HG03571 (cell line): Measurements from ENCODE around the gene GREB1.

Experiments used
- ATAC-seq: cut with Tn5 transposase; IDR thresholded peaks from one replicate; pipeline ENCODE4 v1.9.1; 2021; ENCODE audit not compliant: unreplicated experiment

Gene GREB1

DNA sequence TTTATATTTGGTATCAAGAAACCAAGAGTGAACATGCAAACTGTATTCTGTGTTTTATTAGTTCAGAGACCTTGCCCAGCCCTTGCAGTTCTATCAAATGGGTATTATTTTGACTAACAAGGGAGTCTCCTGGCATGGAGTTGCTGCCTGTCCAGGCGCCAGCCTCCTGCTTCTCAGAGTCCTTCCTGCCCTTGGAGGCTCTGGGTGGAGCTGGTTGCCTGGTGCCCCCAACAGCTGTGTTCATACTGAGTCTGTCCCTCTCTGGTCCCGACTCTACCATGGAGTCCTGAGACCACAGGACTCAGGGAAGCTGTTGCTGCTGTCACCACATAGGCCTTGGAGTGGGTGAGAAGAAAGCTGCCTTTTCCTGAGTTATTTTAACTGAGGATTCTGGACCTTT, 26.3 kb upstream of the GREB1 start:
- ATAC-seq = no peak

DNA sequence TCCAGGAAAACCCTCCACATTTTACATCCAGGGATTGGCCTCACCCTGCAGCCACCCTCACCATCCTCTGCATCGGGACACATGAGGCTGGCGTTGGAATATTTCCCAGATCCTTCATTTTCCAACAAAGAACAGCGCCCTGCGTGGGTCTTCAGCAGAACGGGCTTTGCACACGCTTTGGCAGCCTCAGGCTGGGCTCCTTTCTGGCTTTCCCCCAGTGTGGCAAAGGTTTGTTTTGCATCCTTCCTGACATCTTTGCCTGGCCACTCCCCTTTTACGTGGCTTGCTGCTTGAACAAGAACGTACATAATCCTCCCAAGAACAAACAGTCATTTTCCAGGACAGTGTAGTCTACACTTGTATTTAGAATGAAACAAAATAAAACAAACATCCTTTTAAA, 25.6 kb upstream of the GREB1 start:
- ATAC-seq = no peak

DNA sequence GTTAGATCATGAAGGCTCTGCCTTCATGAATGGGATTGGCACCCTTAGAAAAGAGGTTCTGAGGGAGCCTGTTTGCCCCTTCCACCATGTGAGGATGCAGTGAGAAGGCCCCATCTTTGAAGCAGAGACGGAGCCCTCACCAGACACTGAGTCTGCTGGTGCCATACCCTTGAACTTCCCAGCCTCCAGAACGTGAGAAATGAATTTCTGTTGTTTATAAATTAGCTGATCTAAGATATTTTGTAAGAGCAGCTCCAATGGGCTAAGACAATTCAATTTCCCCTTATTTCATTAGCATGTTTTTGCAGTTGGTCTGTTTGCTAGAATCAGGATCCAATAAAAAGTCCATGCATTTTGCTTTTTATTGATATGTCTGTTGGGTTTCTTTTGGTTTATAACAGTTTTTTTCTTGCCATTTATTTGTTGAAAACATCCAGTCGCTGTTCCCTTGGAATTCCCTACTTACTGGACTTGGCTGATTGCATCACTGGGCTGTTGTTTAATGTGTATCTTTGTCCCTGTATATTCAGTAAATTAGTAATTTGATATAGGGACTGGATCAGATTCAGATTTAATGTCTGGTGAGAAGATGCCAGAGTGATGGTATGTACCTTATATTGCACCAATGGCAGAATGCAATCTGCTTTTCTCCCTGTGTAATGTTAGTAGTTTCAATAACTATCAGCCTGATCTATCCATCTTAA, 24.0 kb upstream of the GREB1 start:
- ATAC-seq = no peak

DNA sequence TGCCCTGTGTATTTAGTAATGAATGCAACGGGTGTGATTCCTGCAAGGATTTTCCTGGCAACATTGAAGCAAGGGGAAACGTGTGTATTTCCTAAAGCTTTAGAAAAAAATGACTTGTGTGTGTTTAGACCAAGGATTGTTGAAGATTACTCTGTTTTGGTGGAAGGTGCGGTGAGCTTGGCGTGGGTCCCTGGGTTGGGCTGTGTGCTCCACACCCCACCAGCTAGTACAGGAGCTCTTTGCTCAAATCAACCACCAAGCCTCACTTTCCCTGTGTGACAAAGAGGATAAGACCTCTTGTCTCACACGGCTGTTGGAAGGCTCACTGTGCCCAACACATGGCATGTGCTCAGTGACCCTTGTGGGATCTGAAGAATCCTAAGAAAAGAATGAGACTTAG, 21.4 kb upstream of the GREB1 start:
- no peak for ATAC-seq

DNA sequence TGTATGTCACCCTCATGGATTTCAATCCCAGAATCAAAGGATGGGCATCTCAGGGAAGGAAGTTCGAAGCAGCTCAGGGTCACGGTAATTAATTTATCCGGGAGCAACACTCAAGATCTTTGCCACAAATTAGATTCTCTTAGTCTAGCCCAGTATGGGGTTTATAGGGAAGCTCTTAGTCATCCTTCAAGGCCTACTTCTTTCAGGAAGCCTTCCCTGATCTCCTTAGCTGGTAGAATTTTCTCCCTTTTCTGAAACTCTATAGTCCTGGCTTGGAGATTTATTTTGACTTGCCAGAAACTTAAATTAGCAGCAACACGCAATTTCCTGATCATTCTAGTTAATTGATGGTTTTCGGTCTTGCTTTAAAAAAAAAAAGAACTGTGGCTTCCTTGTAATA, 20.5 kb upstream of the GREB1 start:
- ATAC-seq = no peak

DNA sequence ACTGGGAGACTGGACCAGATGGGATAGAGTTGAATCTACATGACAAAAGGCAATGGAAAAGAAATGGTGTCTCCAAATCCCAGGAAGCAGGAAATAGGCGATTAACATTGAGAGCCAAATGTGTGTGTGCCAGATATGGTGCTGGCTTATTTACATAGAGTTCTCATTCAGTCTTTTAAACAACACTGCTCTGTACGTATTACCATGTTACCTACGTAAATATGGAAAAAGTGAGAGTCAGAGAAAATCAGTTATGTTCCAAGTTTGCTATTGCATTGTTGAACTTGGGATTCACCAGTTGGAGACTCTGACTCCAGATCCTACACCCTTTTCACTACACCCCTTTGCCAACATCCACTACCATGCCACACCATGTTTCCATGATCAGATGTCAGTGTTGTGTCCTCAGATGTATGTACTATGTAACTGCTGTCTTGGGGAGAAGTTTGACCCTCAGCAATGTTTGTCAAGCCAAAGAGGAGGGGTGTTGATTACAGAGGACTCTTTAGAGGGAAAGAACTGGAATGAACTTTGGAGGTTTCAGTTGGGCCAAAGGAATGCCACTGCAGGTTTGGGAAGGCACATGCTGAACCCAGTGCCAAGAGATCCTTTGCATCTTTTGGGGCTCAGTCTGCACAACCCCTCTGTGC, 19.6 kb upstream of the GREB1 start:
- ATAC-seq = no peak

DNA sequence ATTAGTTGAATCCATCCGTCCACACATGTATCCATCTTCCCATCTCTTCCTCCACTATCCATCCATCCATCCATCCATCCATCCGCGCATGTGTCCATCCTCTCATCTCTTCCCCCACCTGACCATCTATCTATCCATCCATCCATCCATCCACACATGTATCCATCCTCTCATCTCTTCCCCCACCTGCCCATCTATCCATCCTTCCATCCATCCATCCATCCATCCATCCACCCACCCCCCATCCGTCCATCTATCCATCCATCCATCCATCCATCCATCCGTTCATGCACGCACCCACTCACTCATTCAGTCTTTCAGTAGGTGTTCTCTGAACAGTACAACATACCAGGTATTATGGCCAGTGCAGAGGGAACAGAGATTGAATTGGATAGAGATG, 18.9 kb upstream of the GREB1 start:
- ATAC-seq = no peak

DNA sequence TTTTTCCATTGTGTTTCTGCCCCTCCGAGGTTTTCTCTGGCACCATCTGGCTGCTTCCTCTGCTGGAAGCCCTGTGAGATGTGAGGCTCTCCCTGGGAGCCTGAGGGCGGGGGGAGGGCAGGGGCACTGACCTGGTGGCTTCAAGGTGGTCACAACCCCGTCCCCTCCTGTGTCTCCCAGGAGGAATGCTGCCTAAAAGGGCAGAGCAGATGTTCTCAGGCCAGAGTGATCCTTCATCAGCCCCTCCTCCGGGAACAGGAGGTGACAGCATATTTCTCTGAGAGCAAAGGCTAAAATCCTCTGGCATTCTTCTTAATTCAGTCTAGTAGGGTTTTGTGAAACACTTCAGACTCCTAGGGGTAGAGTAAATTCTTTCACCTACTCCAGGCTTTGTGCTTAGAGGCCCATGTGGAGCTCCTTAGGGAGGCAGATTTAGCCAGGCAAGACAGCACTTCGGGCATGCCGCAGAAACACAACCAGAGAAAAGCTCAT, 18.3 kb upstream of the GREB1 start:
- no peak for ATAC-seq

DNA sequence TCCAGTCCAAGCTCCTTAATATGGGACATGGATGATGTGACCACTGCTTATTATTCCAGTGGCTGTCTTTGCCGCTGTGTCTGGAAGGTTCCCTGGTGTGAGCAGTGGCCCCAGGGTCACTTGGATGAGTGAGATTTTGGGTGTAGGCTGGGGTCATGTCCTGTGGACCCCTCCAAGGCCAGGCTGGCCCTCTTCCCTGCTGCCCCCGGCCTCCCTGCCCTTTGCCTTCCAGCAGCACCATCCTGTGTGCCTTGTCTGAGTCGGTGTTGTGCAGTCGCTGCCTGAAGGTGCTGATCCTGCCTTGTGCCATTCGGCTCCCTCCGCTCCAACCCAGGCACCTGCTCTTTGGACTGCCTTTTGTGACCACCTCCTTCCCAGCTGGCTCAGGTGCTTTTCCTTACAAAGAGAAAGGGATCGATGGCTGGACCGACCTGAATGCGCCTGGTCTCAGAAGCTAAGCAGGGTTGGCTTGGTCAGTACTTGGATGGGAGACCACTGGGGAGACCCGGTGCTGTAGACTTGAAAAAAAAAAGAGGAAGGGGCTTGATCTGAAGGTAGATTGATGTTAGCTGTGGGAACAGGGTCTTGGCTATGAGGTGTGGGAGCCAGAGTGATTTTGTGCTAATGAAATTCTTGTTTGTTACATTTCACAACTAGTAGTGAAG, 16.7 kb upstream of the GREB1 start:
- no peak for ATAC-seq

DNA sequence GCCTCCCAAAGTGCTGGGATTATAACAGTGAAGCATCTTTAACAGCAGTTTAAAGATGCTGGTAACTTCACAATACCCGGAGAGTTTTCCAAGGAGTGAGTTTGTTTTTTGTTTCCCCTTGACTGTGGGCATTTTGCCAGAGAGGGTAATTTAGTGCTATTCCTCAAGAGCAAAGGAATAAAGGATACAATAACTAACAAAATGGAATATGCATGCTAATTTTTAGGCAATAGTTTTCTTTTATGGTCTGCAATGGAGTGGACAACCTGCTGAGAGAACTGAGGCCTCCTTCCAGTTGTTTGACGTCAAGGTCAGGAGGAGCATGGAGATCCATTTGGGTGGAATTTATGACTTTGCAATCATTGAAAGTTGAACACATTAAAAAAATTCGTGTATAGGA, 15.9 kb upstream of the GREB1 start:
- no peak for ATAC-seq

DNA sequence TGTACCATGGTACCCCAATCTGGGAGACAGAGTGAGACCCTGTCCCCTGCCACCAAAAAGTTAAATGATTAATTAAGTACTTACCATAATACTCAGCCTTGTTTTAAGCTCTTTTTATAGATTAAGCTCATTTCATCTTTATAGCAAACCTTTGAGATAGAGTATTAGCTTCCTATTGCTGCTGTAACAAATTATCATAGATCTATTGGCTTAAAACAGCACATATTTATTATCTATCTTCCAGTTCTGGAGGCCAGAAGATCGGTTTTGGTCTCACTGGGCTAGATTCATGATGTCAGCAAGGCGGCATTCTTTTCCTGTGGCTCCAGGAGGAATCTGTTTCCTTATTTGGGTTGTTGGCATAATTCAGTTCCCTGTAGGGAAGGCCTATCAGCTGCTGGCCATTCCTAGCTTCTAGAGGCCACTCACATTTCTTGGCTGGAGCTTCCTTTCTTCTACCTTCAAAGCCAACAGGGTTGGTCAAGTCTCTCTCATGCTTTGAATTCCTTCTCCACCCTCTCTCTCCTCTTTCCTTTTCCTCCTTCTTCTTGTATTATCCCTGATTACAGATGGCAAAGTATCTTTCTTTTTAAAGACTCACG, 13.7 kb upstream of the GREB1 start:
- no peak for ATAC-seq

DNA sequence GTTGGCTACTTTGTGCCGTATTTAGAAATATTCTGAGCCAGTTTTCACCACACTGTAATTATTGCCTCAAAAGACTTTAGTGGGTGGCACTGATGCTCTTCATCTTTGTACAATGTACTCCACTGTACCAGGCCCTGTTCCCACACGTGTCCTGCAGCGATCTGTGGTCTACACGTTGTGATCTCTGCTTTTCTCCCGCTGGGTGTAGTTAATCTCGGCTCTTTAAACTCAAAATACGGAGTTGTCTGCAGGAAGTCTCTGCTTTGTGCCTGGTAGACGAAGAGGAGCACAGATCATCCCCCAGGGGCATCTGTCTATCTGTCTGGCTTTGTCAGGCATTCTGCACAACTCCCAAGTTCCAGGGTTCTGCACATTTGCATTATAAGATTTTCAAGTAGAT, 12.1 kb upstream of the GREB1 start:
- no peak for ATAC-seq

DNA sequence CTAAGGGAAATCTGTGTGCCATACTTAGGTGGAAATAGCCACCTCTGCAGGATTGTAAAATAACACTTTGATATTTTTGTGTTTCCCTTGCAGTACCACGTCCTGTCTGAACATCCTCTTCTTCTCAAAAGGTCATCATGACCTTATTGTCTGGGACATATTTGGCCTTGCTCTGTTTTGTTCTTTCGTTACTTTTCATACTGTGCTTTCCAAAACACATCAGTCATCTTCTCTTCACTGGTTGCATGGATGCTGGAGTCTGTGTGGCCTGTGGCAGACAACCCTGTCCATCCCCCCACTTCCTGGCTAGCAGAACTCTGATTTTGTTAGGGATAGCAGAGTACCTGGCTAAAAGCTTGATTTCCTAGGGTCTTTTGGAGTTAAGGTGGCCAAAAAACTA, 9.4 kb upstream of the GREB1 start:
- ATAC-seq = no peak

DNA sequence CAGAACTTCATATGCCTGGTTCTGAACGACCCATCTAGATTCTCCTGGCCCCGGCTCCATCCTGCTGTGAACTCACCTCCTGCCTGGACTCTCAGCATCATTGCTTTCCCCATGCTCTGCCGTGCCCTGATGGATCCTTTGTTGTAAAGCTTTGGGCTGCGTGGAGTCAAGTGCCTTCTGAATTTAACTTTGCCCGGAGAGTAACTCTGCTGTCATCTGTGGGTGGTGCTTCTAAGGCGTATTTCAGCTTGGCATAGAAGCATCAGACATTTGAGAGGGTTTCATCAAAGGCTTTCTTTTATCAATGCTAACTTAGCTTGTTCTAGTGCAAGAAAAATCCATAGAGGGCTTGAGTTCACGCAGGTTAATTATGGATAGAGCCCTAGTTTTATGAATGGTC, 8.1 kb upstream of the GREB1 start:
- no peak for ATAC-seq

DNA sequence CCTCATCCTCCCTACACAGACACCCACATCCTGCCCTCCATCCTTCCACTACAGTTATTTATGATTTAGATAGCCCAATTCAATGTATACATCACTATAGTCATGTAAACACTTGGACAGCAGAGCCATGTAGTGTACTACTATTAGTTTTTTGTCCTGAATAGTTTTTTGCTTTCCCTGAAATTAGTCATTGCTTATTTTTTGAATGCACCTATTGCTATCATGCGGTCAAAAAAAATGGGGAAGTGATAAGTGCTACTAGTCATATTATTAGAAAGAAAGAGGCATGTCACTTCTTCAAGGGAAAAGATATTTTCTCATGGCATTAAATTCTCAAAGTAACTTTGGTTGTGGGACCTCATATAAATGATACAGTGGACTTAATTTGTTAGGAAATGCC, 6.8 kb upstream of the GREB1 start:
- no peak for ATAC-seq

DNA sequence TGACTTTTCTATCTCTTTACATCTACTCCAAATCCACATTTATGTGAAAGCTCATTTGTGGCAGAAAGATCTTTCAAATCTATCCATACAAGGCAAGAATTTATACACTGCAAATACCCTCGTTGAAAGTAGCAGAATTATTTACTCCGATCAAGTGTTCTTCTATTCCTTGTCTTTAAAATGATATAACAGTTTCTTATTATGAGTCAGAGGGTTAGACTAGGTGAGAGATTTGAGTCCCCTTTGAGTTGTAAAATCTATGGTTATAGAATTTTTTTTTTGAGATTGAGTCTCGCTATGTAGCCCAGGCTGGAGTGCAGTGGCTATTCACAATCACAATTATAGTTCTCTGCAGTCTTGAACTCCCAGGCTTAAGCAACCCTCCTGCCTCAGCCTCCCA, 5.6 kb upstream of the GREB1 start:
- no peak for ATAC-seq

DNA sequence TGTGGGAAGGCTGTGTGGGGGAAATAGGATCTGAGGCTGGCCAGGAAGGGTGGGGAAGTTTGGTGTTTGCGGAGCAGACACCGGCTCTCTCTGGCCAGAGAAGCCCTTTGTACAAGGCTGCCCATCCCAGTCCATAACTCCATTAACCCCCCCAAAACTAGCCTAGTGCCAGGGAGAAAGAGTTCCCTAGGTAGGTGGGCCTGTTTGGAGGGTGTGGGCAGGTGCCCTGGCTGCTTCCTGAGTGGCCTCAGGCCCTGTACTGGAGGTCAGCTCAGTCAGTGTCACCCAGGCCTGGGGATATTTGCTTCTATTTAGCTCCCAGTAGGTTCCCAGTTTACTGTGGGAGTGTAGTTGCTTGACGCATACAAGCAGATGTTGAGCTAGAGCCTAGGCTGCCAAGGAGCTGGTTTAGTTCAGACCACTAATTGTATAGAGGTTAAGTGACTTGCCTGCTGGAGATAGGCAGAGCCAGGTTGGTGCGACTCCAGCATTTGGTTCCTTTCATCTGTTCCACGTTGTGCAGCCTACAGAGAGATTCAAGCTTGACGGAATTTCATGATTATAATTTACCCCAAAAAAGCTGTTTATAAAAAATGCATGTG, 2.9 kb upstream of the GREB1 start:
- ATAC-seq = no peak

DNA sequence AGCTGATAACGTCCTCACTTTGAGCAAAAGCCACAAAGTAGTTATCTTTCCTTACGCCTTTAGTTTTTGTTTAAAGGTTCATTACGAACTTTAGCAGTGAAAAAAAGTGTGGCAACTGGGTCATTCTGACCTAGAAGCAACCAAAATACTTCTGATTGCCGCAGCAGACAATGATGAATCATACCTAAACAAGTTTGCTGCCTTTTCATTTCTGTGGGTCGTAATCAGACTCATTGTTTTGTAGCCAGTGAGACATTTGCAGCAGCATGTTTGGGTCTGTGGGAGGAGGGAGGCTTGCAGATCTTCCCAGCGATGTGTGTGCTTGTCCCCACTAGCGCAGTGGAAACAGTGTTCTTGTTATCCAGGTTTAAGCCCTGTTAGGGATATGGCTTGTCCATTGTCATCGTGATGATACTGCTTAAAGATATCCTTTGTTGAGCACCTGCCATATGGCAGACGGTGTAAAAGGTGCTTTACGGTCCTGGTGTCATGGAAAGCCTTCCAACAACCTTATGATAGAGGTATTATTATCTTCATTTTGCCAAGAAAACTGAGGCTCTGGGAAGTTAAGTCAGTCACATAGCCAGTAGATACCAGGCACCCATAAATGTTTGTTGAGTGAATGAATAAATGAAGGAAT, 1.3 kb upstream of the GREB1 start:
- no peak for ATAC-seq

DNA sequence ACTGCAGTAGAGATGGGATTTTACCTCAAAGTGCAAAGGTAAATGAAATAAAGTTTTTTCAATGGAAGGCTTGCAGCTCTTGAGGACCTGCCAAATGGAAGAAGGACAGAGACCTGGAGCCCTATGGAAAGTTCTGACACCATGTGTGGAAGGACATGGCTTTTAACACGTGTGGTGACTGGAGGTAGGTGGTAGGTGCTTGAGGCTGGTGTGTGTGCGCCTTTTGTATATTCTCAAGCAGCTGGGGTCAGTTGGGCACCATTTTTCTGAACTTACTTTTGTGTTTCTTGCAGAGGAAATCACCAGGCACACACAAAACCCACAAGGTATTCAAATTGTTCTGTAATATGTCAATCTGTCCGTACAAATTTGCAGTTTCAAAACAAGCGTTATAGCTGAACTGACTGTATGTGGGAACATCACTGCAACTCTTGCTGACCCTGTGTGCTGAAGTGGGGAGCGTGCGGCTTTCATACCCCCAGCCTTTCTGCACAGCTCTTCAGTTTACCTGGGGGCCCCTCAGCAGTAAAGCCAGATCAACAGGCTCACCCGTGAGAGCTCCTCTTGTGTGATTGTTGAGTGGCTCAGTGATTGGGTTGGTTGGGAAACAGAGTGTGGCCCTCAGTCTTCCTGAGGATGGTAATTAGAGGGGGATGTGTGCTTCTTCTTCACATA, 363 bp downstream of the GREB1 start:
- no peak for ATAC-seq

DNA sequence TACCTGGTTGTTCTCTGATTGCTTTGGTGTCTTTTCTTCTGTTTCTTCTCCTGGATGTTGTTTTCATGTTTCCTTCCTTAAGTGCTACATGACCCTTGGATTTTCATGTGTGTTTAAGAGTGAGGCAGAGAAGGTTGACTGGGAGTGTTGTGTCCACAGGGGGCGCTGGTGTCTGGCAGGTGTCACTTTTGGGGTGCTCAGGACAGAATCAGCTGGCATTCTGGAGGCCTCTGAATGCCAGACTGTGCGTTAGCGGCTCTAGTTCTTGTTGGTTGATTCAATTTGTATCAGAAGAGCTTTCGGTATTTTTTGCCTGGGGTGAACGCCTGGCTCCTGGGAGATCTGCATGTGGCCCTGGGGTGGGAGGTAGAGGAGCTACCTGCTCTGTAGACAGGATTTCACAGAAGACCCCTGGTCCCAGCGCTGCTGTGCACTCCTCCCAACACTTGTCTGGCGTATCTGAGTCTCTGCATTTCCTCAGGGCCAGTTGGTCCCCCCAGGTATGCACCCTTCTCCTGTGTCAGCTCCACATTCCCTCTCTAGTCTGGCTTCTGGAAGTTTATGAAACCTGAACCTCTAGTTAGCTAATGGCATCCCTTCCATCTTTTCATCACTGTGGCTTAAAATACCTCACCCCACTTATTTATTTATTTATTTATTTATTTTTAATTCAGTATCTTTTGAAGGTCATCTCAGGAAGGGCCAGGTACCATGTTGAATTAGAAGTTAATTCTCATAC, 1.1 kb downstream of the GREB1 start:
- no peak for ATAC-seq
